Upper lobe of left lung (tissue), 4 donors: ENCODE measurements around the gene PDE4B.

Experiments used
- CTCF ChIP-seq, 6 experiments: fragments of 450-650 bp in 4 of 6; fragments of 200-600 bp in 2 of 6; sonication (generic) in 2 of 6; IDR thresholded peaks; one replicate each; pipeline ENCODE4 v1.5.1; 2016 to 2019; ENCODE audit warnings: antibody characterized with exemption in 6 of 6
- POLR2A ChIP-seq, 4 donors: fragments of 450-650 bp; IDR thresholded peaks; one replicate each; pipeline ENCODE4 v1.5.1; 2016 to 2017; ENCODE audit warnings: antibody characterized with exemption in 4 of 4, mild to moderate bottlenecking in 2 of 4
- POLR2AphosphoS5 ChIP-seq, 2 donors: sonication (generic); formaldehyde crosslinking; IDR thresholded peaks; one replicate each; pipeline ENCODE4 v1.5.1; 2017; ENCODE audit warnings: antibody characterized with exemption in 2 of 2

- TF ChIP-seq POLR2AphosphoS5 (IDR thresholded peaks at IDR 0.05) (no peak), CTCF (IDR thresholded peaks at IDR 0.05) (no peak), POLR2A (IDR thresholded peaks at IDR 0.05) (no peak)
These were observed 20.1 kb upstream of the PDE4B start for GRCh38 chr1:65772607-65773006.
